NCI-H82 treated with DMSO at 0.1 percent for 48 hours (cell line): ENCODE measurements around the gene TMEM72.
A peak's percentile ranks its signal among the peaks of the same experiment; 100 is the strongest.

Experiments
- DNase-seq: peaks from one replicate; lab custom pipeline; 2025; ENCODE audit not compliant: unreplicated experiment; lab: John Stamatoyannopoulos, UW

The TMEM72 gene

DNA sequence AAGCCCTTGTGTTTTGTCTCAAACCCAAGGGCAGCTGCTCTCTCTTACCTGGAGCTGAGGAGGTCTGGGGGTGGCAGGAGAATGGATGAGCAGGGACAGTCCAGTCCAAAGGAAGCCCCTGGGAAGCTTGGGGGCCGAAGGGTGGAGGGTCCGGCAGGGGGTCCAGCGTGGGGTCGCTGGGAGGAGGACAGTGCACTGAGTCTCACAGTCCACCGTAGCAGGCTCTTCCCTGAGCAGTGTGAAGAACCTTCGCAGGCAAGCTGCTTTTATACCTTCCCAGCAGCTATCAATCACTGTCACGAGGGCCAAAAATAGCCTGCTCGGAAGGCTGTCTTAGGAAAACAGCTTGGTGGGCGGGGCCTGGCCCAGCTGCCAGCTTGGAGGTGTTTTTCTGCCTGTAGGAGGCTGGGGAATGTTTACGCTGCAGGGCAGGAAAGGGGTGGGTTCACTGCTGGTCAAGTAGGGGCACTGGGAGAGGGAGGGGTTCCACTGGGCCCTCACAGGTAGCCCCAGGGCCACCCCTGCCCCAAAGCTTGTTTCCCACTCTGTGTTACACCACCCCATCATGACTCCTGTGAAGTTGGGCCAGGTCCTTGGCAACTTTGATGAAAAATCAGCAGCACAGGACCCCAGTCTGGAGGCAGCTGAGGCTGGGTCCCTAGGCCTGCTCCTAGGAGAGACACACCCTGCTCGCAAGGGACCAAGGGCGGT is 67.6 kb downstream of the TMEM72 start, which contains the start of gene DEPP1:
TSS of gene DEPP1 (minus strand) at position 240 of the 711 bp plus-strand sequence. CDS start 779 bp downstream, outside the sequence.
- DNase-seq: peak; percentile 73

DNA sequence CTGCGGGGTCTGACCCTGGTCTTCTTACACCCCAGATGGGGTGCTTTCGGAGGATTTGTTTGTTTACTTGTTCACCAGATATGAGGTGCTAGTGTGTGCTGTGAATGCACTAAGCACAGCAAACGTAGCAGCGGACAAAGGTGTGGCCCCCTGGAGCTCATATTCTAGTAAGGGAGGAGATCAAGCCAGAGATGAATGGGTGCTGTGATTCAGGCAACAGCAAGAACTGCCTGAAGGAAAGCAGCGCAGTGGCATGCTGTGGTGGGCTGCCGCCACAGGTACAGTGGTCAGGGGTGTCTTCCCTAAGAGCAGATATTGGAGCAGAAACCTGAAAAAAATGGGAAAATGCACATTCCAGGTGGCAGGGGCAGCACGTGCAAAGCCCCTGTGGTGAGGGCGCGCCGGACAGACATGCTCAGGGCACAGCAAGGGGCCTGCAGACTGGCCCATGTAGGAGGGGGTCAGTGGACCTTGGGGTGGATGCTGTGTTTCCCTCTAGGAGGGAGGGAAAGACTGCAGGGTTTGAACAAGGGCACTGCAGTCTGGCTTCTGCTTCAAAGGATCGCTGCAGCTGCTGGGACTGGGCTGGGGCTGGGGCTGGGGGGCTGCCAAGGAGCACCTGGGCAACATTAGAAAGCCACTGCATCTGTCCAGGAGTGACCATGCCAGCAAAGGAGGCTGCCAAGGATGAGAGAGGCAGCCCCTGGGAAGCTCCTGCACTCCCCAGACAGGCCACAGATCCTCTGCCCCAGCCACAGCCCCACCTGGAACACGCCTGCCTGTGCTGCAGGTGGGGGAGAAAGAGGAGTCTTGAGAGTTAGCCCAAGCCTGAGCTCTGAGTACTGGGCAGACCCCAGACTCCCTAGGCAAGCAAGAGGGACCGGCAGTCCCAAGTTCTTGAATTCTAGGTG is 68.4 kb downstream of the TMEM72 start:
- DNase-seq: no peak

DNA sequence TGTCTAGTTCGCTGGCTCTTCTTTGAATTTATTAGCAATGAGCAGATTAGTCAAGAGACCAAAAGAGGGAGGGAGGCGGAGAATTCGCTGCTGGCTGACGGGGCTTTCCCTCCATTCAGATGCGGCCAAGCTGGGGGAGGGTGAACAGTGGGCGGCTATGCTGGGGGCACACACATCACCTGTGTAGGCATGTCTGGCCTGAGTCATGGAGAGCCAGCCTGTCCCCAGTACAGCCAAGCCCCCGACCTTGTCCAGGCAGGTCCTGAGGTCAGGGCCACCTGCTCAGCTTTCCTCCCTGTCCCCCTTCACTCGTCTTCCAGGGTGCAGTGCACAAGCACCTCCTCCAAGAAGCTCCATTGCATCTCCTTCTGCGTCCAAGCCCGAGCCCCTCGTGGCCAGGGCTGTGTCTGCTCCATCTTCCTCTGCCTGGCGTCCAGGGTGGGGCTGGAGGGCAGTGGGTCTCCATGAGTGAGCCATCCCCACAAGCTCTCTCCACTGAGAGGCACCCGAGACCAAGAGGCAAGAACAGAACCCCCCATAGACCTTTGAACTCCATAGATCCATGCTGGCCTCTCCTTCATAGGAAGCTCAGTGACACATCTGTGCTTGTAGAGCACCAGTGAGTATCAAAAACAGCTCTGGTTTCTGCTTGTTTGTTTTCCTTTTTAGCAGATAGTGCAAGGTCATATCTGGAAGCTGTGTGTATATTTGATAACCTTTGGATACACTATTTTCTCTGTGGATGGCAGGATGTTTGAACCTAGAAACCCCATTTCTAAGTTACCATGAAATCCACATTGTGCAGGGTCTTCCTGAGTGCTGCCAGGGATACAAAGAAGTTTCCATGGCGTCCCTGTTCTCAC is 69.4 kb downstream of the TMEM72 start:
- no peak for DNase-seq

DNA sequence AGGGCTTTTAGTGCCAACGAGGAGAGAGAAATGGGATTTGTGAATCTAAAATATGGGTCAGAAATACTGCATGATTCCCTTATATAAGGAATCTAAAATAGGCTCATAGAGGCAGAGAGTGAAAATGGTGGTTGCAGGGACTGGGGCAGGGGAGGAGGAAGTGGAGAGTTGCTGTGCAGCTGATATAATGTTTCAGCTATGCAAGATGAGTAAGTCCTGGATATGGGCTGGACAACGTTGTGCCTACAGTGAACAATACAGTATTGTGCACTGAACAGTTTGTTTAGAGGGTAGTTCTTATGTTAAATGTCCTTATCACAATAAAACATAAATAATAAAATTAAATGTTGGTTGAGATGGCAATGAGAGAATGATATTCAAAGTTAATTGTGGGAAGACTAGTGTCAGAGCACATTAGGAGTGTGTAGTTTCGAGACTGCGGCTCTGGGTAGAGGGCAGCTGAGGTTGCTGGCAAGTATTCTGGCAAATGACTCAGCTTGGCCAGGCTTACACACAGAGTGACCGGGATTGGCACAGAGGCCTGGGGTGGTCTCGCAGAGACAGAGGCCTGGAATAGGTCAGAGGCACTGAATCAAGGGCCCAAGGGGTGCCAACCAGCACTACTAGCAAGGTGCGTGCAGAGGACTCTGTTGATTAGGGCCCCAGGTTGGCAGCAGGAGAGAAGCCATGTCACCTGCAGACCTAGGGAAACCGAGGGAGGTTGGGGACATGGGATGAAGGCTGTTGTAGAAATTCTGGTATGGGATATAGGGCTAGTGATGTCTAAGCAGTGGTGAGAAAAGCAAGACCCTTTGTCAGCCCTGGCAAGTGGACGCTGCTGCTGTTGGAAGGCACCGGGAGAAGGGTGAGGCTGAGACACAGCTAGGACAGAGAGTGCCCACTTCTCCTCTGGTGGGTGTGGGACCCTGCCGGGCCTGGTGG is 70.3 kb downstream of the TMEM72 start:
- DNase-seq: no peak

DNA sequence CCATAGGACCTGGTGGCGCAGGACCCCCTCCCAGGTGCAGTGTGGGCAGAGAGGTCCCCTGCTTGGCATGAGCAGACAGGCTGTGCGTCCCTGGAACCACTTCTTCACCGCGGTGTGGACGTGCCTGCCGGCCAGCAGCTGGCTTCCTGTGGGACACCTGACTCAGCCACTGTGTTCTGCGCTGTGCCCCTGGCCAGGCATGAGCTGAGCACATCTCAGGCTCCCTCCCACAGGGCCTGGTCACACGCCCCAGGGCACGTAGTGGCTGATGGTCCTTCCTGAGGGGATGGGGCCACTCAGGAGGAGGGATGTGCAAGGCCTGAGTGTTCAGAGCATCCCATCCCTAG is 71.0 kb downstream of the TMEM72 start:
- no peak for DNase-seq

DNA sequence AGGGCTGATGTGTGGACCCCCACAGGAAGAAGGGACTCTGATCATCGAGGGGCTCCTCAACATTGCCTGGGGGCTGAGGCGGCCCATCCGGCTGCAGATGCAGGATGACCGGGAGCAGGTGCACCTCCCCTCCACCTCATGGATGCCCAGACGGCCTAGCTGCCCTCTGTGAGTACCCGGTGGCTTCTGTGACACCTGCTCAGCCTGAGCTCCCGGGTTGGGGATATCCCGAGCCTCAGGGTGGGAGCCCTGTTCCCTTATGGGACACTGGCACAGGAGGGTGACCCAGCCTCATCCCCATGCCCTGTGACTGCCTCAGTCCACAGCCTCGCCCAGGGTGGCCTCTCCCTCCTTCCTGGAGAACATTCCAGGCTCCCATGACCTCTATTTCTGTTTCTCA is 71.4 kb downstream of the TMEM72 start:
- DNase-seq: no peak

DNA sequence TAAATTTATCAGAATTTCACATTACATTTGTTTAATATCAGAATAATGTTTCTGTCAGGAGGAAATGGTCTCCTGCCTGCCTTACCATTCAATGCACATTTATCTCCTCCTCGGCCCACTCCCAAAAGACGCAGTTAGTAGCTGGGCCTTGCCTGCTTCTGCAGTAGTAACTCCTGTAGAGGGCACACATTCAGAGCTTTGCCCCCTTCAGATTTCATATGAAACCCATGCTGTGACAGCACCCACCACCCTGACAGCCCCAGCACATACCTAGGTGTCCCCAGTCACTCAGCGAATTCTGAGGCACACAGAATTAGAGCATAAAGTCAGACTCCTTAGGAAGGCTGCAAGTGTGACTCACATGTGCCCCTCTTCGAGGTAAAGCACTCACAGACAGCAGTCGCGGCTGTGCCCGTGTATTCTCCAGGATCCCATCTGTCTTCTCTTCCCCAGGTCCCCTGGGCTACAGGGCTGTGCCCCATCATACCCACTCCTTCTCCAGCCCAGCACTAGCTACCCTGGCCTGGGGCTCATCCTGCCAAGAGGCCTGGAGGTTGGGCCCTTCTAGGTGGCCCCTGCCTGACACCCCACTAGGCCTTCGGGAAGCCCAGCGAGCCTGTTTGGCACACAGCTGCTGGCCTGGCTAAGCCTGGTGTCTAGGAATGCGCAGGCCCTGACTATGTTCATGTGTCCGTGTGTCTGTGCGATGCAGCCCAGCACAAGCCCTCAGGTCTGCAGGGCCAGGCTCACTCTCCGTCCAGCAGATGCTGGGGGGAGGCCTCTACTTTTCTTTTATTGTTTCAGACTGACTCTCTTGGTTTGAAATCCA is 72.1 kb downstream of the TMEM72 start:
- DNase-seq: no peak

DNA sequence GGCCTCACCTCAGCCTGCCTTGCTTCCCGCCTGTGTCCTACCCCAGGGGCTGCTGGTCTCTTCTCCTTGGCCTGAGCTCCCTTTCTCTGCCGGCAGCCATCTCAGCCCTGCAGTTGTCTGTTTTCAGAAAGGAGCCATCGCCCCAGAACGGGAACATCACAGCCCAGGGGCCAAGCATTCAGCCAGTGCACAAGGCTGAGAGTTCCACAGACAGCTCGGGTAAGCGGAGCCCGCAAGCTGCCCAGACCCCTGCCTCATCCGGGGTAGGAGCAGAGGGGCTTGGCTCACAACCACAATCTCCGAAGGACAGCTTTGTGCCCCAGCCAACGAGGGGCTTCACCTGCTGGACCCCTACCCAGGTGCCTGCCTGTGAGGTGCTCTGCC is 72.8 kb downstream of the TMEM72 start:
- DNase-seq: no peak

DNA sequence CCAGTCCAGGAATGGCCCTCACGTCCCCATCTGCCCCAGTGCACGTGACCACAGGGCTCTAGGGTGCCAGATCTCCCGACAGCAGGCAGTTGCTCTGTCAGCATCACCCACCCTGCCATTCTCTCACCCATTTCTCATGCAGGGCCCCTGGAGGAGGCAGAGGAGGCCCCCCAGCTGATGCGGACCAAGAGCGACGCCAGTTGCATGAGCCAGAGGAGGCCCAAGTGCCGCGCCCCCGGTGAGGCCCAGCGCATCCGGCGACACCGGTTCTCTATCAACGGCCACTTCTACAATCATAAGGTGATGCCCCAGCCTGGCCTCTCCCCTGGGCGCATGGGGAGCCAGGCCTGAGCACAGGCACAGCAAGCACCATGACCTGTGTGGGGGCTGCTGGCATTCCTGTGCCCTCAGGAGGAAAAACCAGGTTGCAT is 73.5 kb downstream of the TMEM72 start:
- DNase-seq: no peak

DNA sequence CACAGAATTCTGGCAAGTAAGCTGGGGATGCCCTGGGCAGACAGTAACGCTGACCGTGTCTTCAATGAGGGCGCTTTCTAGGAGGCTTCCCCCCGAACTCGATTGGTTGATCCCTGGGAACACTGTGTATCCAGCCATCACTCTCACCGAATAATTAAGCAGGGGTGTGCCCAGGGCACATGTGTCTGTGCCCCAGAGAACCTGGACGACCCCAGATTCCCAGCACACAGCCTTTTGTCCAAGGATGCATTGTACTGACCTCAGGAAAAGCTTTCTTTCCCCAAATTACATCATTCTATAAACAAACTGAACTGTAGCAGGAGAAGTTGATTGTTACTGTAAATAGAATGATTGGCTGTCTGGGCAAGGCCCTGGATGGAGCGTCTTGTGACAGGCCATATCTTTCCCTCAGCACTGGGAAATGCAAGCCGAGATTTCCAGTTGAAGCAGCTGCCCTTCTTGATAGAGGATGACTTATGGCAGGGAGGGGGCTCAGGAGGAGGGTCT is 74.1 kb downstream of the TMEM72 start:
- no peak for DNase-seq

DNA sequence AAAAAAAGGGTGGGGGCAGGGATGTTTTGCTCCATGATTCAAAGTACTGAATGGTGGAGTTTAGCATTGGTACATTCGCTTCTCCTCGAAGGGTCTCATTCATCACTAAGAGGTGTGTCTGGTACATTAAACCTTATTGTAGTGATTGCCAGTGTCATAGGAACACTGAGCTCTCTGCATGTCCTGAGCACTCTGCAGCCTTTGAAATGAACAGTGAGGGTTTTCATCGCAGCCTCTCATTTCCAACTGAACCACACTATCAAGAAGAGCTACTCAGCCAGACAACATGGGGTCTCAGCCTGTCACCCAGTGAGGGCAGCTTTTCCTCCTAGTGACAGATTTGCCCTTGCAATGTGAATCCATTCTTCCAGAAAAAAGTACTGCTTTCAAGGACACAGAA is 75.0 kb downstream of the TMEM72 start:
- DNase-seq: no peak
